Measurements from ENCODE around the gene NHS. TPM values are rescaled to one million over a fixed set of nuclear protein-coding genes. Genes with fewer than 3 reads are reported as not detected.

NHS gene
- total RNA-seq, 1 donor from 2014 or later, result 27.8 TPM

- no peaks in the 10 kb centered on the region for H3K36me3 Mint-ChIP-seq
- no peak overlapping the region for H3K4me3 Mint-ChIP-seq
- H3K9me3 Mint-ChIP-seq, result no peaks in the 10 kb centered on the region
- no peak for DNase-seq (ENCODE audit: extremely low spot score, unreplicated experiment)
- H3K4me1 Mint-ChIP-seq (ENCODE audit: unreplicated experiment), result peaks cover 20% of the 10 kb centered on the region
- no peak overlapping the region for H3K27ac Mint-ChIP-seq
- no peak for TF ChIP-seq CTCF (conservative IDR thresholded peaks at IDR 0.05)
- H3K27me3 Mint-ChIP-seq, result no peaks in the 10 kb centered on the region
Measured at GRCh38 chrX:17692709-17693346, 317.8 kb downstream of the NHS start.

- Mint-ChIP-seq H3K4me1 (ENCODE audit: unreplicated experiment) (no peaks in the 10 kb centered on the region), H3K36me3 (peaks cover 3% of the 10 kb centered on the region), H3K27ac (no peak overlapping the region), H3K27me3 (no peaks in the 10 kb centered on the region), H3K4me3 (no peak overlapping the region), H3K9me3 (no peaks in the 10 kb centered on the region)
- no peak for DNase-seq (ENCODE audit: extremely low spot score, unreplicated experiment)
- TF ChIP-seq CTCF (conservative IDR thresholded peaks at IDR 0.05), result peak; percentile 40
Measured at GRCh38 chrX:17697191-17697590, 322.2 kb downstream of the NHS start.

GRCh38 chrX:17700976-17701375 lies 326.0 kb downstream of the NHS start:
- no peak overlapping the region for H3K27ac Mint-ChIP-seq
- no peaks in the 10 kb centered on the region for H3K9me3 Mint-ChIP-seq
- H3K36me3 Mint-ChIP-seq, result peaks cover 3% of the 10 kb centered on the region
- no peak overlapping the region for H3K4me3 Mint-ChIP-seq
- no peak for DNase-seq (ENCODE audit: extremely low spot score, unreplicated experiment)
- no peaks in the 10 kb centered on the region for H3K27me3 Mint-ChIP-seq
- no peak for TF ChIP-seq CTCF (conservative IDR thresholded peaks at IDR 0.05)
- H3K4me1 Mint-ChIP-seq (ENCODE audit: unreplicated experiment), result no peaks in the 10 kb centered on the region

- no peaks in the 10 kb centered on the region for H3K4me1 Mint-ChIP-seq (ENCODE audit: unreplicated experiment)
Measured at GRCh38 chrX:17703201-17703600, 328.2 kb downstream of the NHS start.

GRCh38 chrX:17705211-17705610 lies 330.2 kb downstream of the NHS start:
- no peak overlapping the region for H3K27ac Mint-ChIP-seq
- no peaks in the 10 kb centered on the region for H3K9me3 Mint-ChIP-seq
- DNase-seq (ENCODE audit: extremely low spot score, unreplicated experiment), result no peak
- no peak for TF ChIP-seq CTCF (conservative IDR thresholded peaks at IDR 0.05)
- H3K36me3 Mint-ChIP-seq, result peaks cover 3% of the 10 kb centered on the region
- no peak overlapping the region for H3K4me3 Mint-ChIP-seq
- H3K27me3 Mint-ChIP-seq, result no peaks in the 10 kb centered on the region
- H3K4me1 Mint-ChIP-seq (ENCODE audit: unreplicated experiment), result peaks cover 5% of the 10 kb centered on the region

More at GRCh38 chrX:17703201-17703600, 328.2 kb downstream of the NHS start:
- DNase-seq (ENCODE audit: extremely low spot score, unreplicated experiment), result no peak
- Mint-ChIP-seq H3K27ac (no peak overlapping the region), H3K36me3 (peaks cover 3% of the 10 kb centered on the region), H3K27me3 (no peaks in the 10 kb centered on the region), H3K4me3 (no peak overlapping the region), H3K9me3 (no peaks in the 10 kb centered on the region)
- no peak for TF ChIP-seq CTCF (conservative IDR thresholded peaks at IDR 0.05)

Measured in type B pancreatic cell (in vitro differentiated cells).